T-helper 1 cell treated with Interleukin-12 subunit alpha and Interleukin-12 subunit beta and Interleukin-4 antibody, amounts not matched to agents 30 ng/mL and 1 ng/mL, for 36 hours (primary cell): Measurements from ENCODE around the gene PLEKHH2. TPM values are rescaled to one million over a fixed set of nuclear protein-coding genes. Genes with fewer than 3 reads are reported as not detected.
"Not testable (repeated sequence)": the region's sequence is repeated elsewhere in the genome, so short reads cannot be mapped to it uniquely, and the experiment has no call there.

Experiments used
- intact Hi-C: fragments of 100-400 bp; cut with micrococcal nuclease; formaldehyde crosslinking; loops from one replicate; pipeline ENCODE4 v1.15.1; 2024
- total RNA-seq: library from RNA; stranded (reverse); gene quantifications from 2 replicates; pipeline ENCODE4 v1.2.3, GENCODE V29; 2022

The PLEKHH2 gene
- total RNA-seq, 1 donor from 2014 or later: 0.05 TPM

GRCh38 chr2:43634604-43635306 lies 2.3 kb upstream of the PLEKHH2 start:
- intact Hi-C loops: no loop called here

- intact Hi-C loops: loop anchor here (2.0 kb wide), 1 partner anchor 139 kb away; the partner anchor contains the start of gene DYNC2LI1
These were observed 907 bp upstream of the PLEKHH2 start for GRCh38 chr2:43636153-43636552.

- intact Hi-C loops: loop anchor here (1.0 to 2.0 kb wide), 4 partner anchors 24 to 532 kb away; partner anchors contain the start of genes DYNC2LI1, PPM1B and THADA
These were observed 439 bp upstream of the PLEKHH2 start for GRCh38 chr2:43636621-43637020.

- intact Hi-C loops: no loop called here
These were observed 5.3 kb downstream of the PLEKHH2 start for GRCh38 chr2:43642363-43642762.

- intact Hi-C loops: no loop called here
These were observed 6.6 kb downstream of the PLEKHH2 start for GRCh38 chr2:43643680-43644079.

GRCh38 chr2:43648994-43649701 lies 12.1 kb downstream of the PLEKHH2 start:
- intact Hi-C loops: no loop called here

- intact Hi-C loops: no loop called here
These were observed 16.4 kb downstream of the PLEKHH2 start for GRCh38 chr2:43653506-43653905.

- intact Hi-C loops: no loop called here
These were observed 20.2 kb downstream of the PLEKHH2 start for GRCh38 chr2:43657241-43657640.

- intact Hi-C loops: no loop called here
These were observed 38.7 kb downstream of the PLEKHH2 start for GRCh38 chr2:43675646-43676321.

- intact Hi-C loops: no loop called here
These were observed 39.4 kb downstream of the PLEKHH2 start, which contains the start of gene C1GALT1C1L for GRCh38 chr2:43676322-43677050. TSS of gene C1GALT1C1L (minus strand) at chr2:43676429. CDS start at chr2:43676322, 107 bp downstream.

- intact Hi-C loops: not testable (repeated sequence)
These were observed 40.7 kb downstream of the PLEKHH2 start for GRCh38 chr2:43677783-43678182.

- intact Hi-C loops: no loop called here
These were observed 48.3 kb downstream of the PLEKHH2 start for GRCh38 chr2:43685357-43685756.

GRCh38 chr2:43689999-43690398 lies 52.9 kb downstream of the PLEKHH2 start:
- intact Hi-C loops: no loop called here

- intact Hi-C loops: no loop called here
These were observed 55.5 kb downstream of the PLEKHH2 start for GRCh38 chr2:43692428-43692994.

- intact Hi-C loops: not testable (repeated sequence)
These were observed 61.1 kb downstream of the PLEKHH2 start for GRCh38 chr2:43698140-43698539.

GRCh38 chr2:43699761-43700160 lies 62.7 kb downstream of the PLEKHH2 start:
- intact Hi-C loops: no loop called here

GRCh38 chr2:43701111-43701510 lies 64.1 kb downstream of the PLEKHH2 start:
- intact Hi-C loops: no loop called here

GRCh38 chr2:43707255-43708015 lies 70.4 kb downstream of the PLEKHH2 start:
- intact Hi-C loops: no loop called here

- intact Hi-C loops: no loop called here
These were observed 71.1 kb downstream of the PLEKHH2 start for GRCh38 chr2:43708178-43708577.

- intact Hi-C loops: no loop called here
These were observed 71.8 kb downstream of the PLEKHH2 start for GRCh38 chr2:43708891-43709290.
